ENCODE results near the gene ZC3H18. TPM values are rescaled to one million over a fixed set of nuclear protein-coding genes. Genes with fewer than 3 reads are reported as not detected.

ZC3H18 gene
- total RNA-seq, 4 donors from 2014 or later = 19.7 to 52.2 (median 28.1) TPM

GRCh38 chr16:88593061-88593460, 22.9 kb downstream of the ZC3H18 start:
- no peak for DNase-seq (ENCODE audit: low spot score in 2 of 2)
- 48 to 67% methylated on average over 11 to 12 of the region's 12 CpGs for WGBS, 2 donors
- TF ChIP-seq EP300 (IDR thresholded peaks at IDR 0.05) (no peak), CTCF (IDR thresholded peaks at IDR 0.05) (no peak), POLR2A (IDR thresholded peaks at IDR 0.05) (no peak)
- no peak overlapping the region for H3K4me3 ChIP-seq
- H3K27me3 ChIP-seq = no peaks in the 10 kb centered on the region
- peak overlapping the region in 2 of 4 donors; percentile 60 to 72 for H3K27ac ChIP-seq
- H3K9me3 ChIP-seq = no peaks in the 10 kb centered on the region
- peaks cover 0 to 64% (median 13%) of the 10 kb centered on the region in 4 donors for H3K4me1 ChIP-seq
- peaks cover 0 to 51% (median 0%) of the 10 kb centered on the region in 3 donors for H3K36me3 ChIP-seq

GRCh38 chr16:88593489-88593888, 23.3 kb downstream of the ZC3H18 start:
- peak overlapping the region in 2 of 4 donors; percentile 60 to 72 for H3K27ac ChIP-seq
- no peaks in the 10 kb centered on the region for H3K9me3 ChIP-seq
- no peaks in the 10 kb centered on the region for H3K27me3 ChIP-seq
- DNase-seq (ENCODE audit: low spot score in 2 of 2) = no peak
- TF ChIP-seq POLR2A (IDR thresholded peaks at IDR 0.05) = no peak
- TF ChIP-seq CTCF (IDR thresholded peaks at IDR 0.05) = peak in 3 of 5 experiments; percentile 32 to 45 (median 42)
- TF ChIP-seq EP300 (IDR thresholded peaks at IDR 0.05) = peak in 1 of 2 donors; percentile 63
- peaks cover 0 to 51% (median 0%) of the 10 kb centered on the region in 3 donors for H3K36me3 ChIP-seq
- H3K4me3 ChIP-seq = no peak overlapping the region
- whole genome bisulfite sequencing, 2 donors = 45 to 57% methylated on average over 11 of the region's 11 CpGs
- peaks cover 0 to 68% (median 13%) of the 10 kb centered on the region in 4 donors for H3K4me1 ChIP-seq

- Histone ChIP-seq H3K4me3 (no peak overlapping the region), H3K9me3 (no peaks in the 10 kb centered on the region), H3K27ac (peak overlapping the region in 2 of 4 donors; percentile 26 to 72), H3K4me1 (peaks cover 0 to 72% (median 13%) of the 10 kb centered on the region in 4 donors), H3K36me3 (peaks cover 2 to 51% (median 3%) of the 10 kb centered on the region in 3 donors), H3K27me3 (no peaks in the 10 kb centered on the region)
- TF ChIP-seq EP300 (IDR thresholded peaks at IDR 0.05) (no peak), POLR2A (IDR thresholded peaks at IDR 0.05) (no peak), CTCF (IDR thresholded peaks at IDR 0.05) (no peak)
- no peak for DNase-seq (ENCODE audit: low spot score in 2 of 2)
- WGBS, 2 donors = 70 to 77% methylated on average over 6 of the region's 6 CpGs
These were observed 23.7 kb downstream of the ZC3H18 start for GRCh38 chr16:88593910-88594309.

- H3K4me3 ChIP-seq = no peak overlapping the region
- H3K9me3 ChIP-seq = no peaks in the 10 kb centered on the region
- WGBS, 2 donors = 45 to 51% methylated on average over 6 of the region's 6 CpGs
- H3K4me1 ChIP-seq = peaks cover 0 to 79% (median 13%) of the 10 kb centered on the region in 4 donors
- DNase-seq (ENCODE audit: low spot score in 2 of 2) = no peak
- no peak for TF ChIP-seq EP300 (IDR thresholded peaks at IDR 0.05)
- TF ChIP-seq POLR2A (IDR thresholded peaks at IDR 0.05) = no peak
- H3K27ac ChIP-seq = peak overlapping the region in 2 of 4 donors; percentile 58 to 72
- peaks cover 2 to 51% (median 14%) of the 10 kb centered on the region in 3 donors for H3K36me3 ChIP-seq
- no peaks in the 10 kb centered on the region for H3K27me3 ChIP-seq
These were observed 24.9 kb downstream of the ZC3H18 start for GRCh38 chr16:88595101-88595500.

GRCh38 chr16:88595921-88596320, 25.7 kb downstream of the ZC3H18 start:
- Histone ChIP-seq H3K4me1 (peaks cover 0 to 87% (median 13%) of the 10 kb centered on the region in 4 donors), H3K36me3 (peaks cover 2 to 51% (median 16%) of the 10 kb centered on the region in 3 donors), H3K4me3 (no peak overlapping the region), H3K9me3 (no peaks in the 10 kb centered on the region), H3K27ac (peak overlapping the region in 2 of 4 donors; percentile 55 to 58), H3K27me3 (no peaks in the 10 kb centered on the region)
- no peak for DNase-seq (ENCODE audit: low spot score in 2 of 2)
- WGBS, 2 donors = 86 to 88% methylated on average over 10 of the region's 10 CpGs
- TF ChIP-seq EP300 (IDR thresholded peaks at IDR 0.05) = no peak
- TF ChIP-seq POLR2A (IDR thresholded peaks at IDR 0.05) = no peak
- TF ChIP-seq CTCF (IDR thresholded peaks at IDR 0.05) = no peak
